ENCODE measurements around the gene CCDC33.

DNA sequence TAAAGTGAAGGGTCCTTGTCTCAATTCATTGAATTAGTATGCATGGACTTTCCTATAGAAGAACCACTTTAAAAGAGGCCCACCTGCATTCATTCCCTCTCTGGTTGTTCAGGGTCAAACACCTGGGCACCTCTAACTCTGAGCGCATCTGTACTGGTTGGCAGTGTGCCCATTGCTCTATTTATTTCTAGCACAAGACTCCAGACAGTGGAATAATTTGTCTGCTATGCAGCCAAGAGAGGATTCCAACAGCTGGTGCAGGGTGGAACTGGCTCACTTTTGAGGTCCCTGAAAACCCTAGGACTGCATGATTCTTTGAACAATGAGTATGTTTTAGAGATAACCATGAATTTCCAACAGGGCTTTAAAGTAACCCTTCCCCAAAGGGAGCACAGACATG lies 57.9 kb downstream of the CCDC33 start:
- TF ChIP-seq, protein P1, sequence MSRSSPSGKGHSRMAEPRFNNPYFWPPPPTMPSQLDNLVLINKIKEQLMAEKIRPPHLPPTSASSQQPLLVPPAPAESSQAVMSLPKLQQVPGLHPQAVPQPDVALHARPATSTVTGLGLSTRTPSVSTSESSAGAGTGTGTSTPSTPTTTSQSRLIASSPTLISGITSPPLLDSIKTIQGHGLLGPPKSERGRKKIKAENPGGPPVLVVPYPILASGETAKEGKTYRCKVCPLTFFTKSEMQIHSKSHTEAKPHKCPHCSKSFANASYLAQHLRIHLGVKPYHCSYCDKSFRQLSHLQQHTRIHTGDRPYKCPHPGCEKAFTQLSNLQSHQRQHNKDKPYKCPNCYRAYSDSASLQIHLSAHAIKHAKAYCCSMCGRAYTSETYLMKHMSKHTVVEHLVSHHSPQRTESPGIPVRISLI (tag by site-specific recombination; IDR thresholded peaks at IDR 0.05) = no peak
- TF ChIP-seq, protein P2, sequence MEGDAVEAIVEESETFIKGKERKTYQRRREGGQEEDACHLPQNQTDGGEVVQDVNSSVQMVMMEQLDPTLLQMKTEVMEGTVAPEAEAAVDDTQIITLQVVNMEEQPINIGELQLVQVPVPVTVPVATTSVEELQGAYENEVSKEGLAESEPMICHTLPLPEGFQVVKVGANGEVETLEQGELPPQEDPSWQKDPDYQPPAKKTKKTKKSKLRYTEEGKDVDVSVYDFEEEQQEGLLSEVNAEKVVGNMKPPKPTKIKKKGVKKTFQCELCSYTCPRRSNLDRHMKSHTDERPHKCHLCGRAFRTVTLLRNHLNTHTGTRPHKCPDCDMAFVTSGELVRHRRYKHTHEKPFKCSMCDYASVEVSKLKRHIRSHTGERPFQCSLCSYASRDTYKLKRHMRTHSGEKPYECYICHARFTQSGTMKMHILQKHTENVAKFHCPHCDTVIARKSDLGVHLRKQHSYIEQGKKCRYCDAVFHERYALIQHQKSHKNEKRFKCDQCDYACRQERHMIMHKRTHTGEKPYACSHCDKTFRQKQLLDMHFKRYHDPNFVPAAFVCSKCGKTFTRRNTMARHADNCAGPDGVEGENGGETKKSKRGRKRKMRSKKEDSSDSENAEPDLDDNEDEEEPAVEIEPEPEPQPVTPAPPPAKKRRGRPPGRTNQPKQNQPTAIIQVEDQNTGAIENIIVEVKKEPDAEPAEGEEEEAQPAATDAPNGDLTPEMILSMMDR (tag by site-specific recombination; IDR thresholded peaks at IDR 0.05) = no peak
- TF ChIP-seq, protein P3, sequence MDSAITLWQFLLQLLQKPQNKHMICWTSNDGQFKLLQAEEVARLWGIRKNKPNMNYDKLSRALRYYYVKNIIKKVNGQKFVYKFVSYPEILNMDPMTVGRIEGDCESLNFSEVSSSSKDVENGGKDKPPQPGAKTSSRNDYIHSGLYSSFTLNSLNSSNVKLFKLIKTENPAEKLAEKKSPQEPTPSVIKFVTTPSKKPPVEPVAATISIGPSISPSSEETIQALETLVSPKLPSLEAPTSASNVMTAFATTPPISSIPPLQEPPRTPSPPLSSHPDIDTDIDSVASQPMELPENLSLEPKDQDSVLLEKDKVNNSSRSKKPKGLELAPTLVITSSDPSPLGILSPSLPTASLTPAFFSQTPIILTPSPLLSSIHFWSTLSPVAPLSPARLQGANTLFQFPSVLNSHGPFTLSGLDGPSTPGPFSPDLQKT (IDR thresholded peaks at IDR 0.05; ENCODE audit: borderline replicate concordance, low read depth, low read length) = no peak
- no peak for TF ChIP-seq KLF8 (tag by site-specific recombination; IDR thresholded peaks at IDR 0.05)
- TF ChIP-seq ZFP41 (tag by site-specific recombination; IDR thresholded peaks at IDR 0.05; ENCODE audit: borderline replicate concordance) = no peak
- TF ChIP-seq, protein P4, sequence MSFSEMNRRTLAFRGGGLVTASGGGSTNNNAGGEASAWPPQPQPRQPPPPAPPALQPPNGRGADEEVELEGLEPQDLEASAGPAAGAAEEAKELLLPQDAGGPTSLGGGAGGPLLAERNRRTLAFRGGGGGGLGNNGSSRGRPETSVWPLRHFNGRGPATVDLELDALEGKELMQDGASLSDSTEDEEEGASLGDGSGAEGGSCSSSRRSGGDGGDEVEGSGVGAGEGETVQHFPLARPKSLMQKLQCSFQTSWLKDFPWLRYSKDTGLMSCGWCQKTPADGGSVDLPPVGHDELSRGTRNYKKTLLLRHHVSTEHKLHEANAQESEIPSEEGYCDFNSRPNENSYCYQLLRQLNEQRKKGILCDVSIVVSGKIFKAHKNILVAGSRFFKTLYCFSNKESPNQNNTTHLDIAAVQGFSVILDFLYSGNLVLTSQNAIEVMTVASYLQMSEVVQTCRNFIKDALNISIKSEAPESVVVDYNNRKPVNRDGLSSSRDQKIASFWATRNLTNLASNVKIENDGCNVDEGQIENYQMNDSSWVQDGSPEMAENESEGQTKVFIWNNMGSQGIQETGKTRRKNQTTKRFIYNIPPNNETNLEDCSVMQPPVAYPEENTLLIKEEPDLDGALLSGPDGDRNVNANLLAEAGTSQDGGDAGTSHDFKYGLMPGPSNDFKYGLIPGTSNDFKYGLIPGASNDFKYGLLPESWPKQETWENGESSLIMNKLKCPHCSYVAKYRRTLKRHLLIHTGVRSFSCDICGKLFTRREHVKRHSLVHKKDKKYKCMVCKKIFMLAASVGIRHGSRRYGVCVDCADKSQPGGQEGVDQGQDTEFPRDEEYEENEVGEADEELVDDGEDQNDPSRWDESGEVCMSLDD (tag by site-specific recombination; IDR thresholded peaks at IDR 0.05) = no peak
- TF ChIP-seq ZNF621 (tag by site-specific recombination; IDR thresholded peaks at IDR 0.05) = no peak
